ENCODE data around the gene SURF2.

GRCh38 chr9:133352635-133353340 is 3.6 kb upstream of the SURF2 start:
- TF ChIP-seq CTCF (IDR thresholded peaks at IDR 0.05) (no peak), POLR2A (IDR thresholded peaks at IDR 0.05) (no peak)

Measured in heart left ventricle (tissue), 13 donors.